Lower leg skin (tissue), 4 donors: ENCODE results near the gene IGSF9. TPM values are rescaled to one million over a fixed set of nuclear protein-coding genes. Genes with fewer than 3 reads are reported as not detected.
A peak's percentile ranks its signal among the peaks of the same experiment; 100 is the strongest.

Experiments
- DNase-seq, 2 donors: peaks; one replicate each; pipeline ENCODE4 v3.0.0-alpha.2; 2019; ENCODE audit warnings: low spot score in 2 of 2
- H3K4me3 ChIP-seq: fragments of 200-600 bp; sonication (generic); 2 replicates; pipeline ENCODE4 v1.5.1; 2017; ENCODE audit warnings: mild to moderate bottlenecking, low read depth; ENCODE audit not compliant: poor library complexity, severe bottlenecking
- CTCF ChIP-seq, 3 donors: fragments of 450-650 bp; IDR thresholded peaks; one replicate each; pipeline ENCODE4 v1.5.1; 2016; ENCODE audit warnings: antibody characterized with exemption in 3 of 3, mild to moderate bottlenecking in 3 of 3, moderate library complexity in 2 of 3
- POLR2A ChIP-seq, 2 donors: fragments of 450-650 bp; IDR thresholded peaks; one replicate each; pipeline ENCODE4 v1.6.1; 2016 to 2017; ENCODE audit warnings: antibody characterized with exemption in 2 of 2, mild to moderate bottlenecking in 1 of 2, moderate library complexity in 1 of 2
- WGBS, 2 donors: methylation state at CpG; one replicate each; pipeline ENCODE4 v1.1.5; 2018; 5-methylcytosine and 5-hydroxymethylcytosine counted together
- intact Hi-C: fragments of 100-400 bp; cut with DNase I; formaldehyde crosslinking; loops from one replicate; pipeline ENCODE4 v1.15.0; 2023; ENCODE audit warnings: low total_unique reads
- total RNA-seq, 4 donors: library from RNA; depleted of rRNA; stranded (reverse); fragments of >200 nt; gene quantifications; one replicate each; pipeline ENCODE4 v1.1.0, GENCODE V29; 2016

The IGSF9 gene
- total RNA-seq: 10 to 100 TPM; 17.7 to 29.6 (median 19.6) TPM

- DNase-seq: peak; percentile 84 to 93
- TF ChIP-seq CTCF (IDR thresholded peaks at IDR 0.05): no peak
- no peak for TF ChIP-seq POLR2A (IDR thresholded peaks at IDR 0.05)
- WGBS, 2 donors: 2 to 4% methylated on average over 24 to 41 of the region's 58 CpGs
- intact Hi-C loops: no loop called here
- H3K4me3 ChIP-seq: peak within 1 kb of the TSS; percentile 14
Measured at GRCh38 chr1:159945483-159946241, at the start of gene IGSF9. Gene IGSF9, minus strand, starts transcription at chr1:159945613. Its CDS starts 2,159 bp downstream, at chr1:159943454.

- H3K4me3 ChIP-seq: no peak overlapping the region
- 88 to 92% methylated on average over 2 of the region's 2 CpGs for WGBS, 2 donors
- TF ChIP-seq POLR2A (IDR thresholded peaks at IDR 0.05) (no peak), CTCF (IDR thresholded peaks at IDR 0.05) (no peak)
- intact Hi-C loops: no loop called here
- DNase-seq: no peak
Measured at GRCh38 chr1:159994896-159995295, 49.5 kb upstream of the IGSF9 start.

GRCh38 chr1:159993911-159994310 lies 48.5 kb upstream of the IGSF9 start:
- no peak overlapping the region for H3K4me3 ChIP-seq
- DNase-seq: no peak
- WGBS, 2 donors: 80 to 84% methylated on average over 2 of the region's 2 CpGs
- TF ChIP-seq CTCF (IDR thresholded peaks at IDR 0.05): no peak
- TF ChIP-seq POLR2A (IDR thresholded peaks at IDR 0.05): no peak
- intact Hi-C loops: no loop called here

GRCh38 chr1:159992161-159992560 lies 46.7 kb upstream of the IGSF9 start:
- no peak overlapping the region for H3K4me3 ChIP-seq
- no peak for DNase-seq
- intact Hi-C loops: no loop called here
- TF ChIP-seq CTCF (IDR thresholded peaks at IDR 0.05) (no peak), POLR2A (IDR thresholded peaks at IDR 0.05) (no peak)
- WGBS, 2 donors: 53 to 78% methylated on average over 1 of the region's 1 CpG

GRCh38 chr1:159991513-159991912 lies 46.1 kb upstream of the IGSF9 start:
- DNase-seq: no peak
- 47 to 56% methylated on average over 4 of the region's 4 CpGs for WGBS, 2 donors
- intact Hi-C loops: no loop called here
- TF ChIP-seq POLR2A (IDR thresholded peaks at IDR 0.05) (no peak), CTCF (IDR thresholded peaks at IDR 0.05) (no peak)
- H3K4me3 ChIP-seq: no peak overlapping the region

GRCh38 chr1:159990005-159990404 lies 44.6 kb upstream of the IGSF9 start:
- intact Hi-C loops: no loop called here
- no peak for DNase-seq
- H3K4me3 ChIP-seq: no peak overlapping the region
- WGBS, 2 donors: 86% methylated on average over 5 of the region's 5 CpGs
- no peak for TF ChIP-seq CTCF (IDR thresholded peaks at IDR 0.05)
- no peak for TF ChIP-seq POLR2A (IDR thresholded peaks at IDR 0.05)
